ENCODE measurements around the gene SLC5A3.

Gene SLC5A3

DNA sequence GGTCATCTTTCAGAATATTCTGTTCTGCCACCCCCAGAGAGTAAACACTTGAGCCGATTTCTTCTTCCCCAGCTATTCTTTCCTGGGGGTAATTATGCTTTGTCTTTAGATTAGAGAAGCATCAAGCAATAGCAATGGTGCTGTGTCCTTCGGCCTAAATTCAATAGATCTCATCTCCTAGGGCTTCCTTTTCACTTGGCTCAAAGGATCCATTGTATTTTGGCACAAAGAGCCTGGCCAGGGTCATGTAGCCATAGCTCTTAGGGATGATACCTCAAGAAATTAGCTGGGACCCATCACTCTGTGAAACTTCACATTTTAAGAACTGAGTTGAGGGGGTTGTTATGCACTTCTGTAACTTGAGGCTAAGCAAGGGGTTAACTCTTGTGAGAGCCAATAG lies 27.0 kb downstream of the SLC5A3 start:
- no peak for DNase-seq (ENCODE audit: low spot score)

DNA sequence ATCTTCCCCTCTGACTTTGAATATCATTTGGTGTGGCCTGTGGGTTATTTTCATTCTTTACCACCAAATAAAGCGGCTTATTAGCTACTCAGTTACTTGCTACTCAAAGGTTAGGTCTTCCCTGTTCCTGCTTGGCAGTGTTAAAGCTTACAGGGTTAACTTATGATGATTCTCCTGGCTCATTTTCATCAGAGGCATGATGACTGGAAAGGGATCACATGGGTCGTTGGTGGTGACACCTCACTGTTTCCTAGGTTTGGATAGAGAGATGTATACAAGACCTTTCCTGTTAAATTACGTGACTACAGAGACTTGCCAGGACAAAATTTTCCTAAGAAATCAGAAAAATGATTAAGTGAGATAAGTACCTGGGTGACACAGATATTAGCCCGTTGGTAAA lies 27.4 kb downstream of the SLC5A3 start:
- DNase-seq (ENCODE audit: low spot score) = no peak

DNA sequence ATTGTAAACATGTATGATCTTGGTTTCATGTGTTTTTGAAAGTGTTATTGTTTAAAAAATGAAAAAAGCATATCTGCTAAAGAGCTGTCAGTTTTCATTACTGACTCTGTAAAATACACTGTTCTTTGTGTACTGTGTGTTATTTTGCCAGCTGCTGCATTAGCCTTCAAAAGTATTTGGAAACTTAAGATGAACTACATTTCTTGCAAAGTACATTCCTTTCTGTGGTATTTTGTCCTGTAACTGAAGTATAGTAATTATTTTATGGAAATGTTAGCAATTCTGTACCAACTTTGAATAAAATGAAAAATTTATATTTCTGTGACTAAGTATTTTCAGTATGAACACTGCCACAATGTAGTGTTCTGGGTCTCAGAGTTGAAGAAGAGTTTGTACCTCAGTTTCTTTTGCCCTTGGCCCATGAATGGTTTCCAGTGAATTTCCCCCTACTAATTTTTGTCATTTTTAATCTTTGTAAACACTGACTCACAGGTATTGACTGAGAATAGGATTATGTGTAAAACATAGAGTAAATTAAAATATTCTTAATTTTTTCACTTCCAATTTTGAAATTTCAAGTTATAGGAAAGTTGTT lies 32.7 kb downstream of the SLC5A3 start:
- no peak for DNase-seq (ENCODE audit: low spot score)

DNA sequence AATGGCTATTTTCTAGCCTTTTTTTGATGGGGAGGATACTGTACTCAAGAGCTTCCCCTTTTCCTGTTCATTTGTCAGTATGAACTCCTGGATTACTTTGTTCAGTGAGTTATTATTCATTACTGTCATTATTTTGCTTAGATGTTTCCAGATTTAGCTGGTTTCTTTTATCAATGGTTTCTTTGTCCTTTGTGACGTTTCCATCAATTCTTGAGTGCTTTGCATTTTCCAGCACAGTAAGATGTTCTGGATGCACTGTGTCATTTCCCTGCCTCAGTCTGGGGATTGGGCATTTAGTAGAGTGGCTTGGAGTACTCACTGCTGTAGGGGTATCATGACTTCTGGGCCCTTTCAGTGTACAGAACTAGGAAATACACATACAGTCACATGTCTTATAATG lies 34.2 kb downstream of the SLC5A3 start:
- no peak for DNase-seq (ENCODE audit: low spot score)

DNA sequence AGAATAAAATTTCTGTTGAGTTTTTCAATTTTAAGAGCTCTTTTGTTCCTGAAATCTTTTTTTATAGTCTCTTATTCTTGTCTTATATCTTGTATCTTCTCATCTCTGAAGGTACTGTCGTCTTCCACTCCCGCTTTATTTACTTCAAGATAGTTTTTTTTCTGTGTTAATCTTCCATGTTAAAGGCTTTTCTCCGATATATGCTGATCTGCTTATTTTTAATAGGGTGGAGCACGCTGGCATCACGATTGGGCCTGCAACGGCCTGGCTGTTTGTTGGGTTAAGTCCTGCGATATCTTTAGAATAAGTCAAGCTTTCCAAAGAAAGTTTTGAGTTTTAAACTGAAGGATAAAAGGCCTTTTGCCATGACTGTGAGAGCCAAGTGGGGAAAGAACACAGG lies 35.7 kb downstream of the SLC5A3 start:
- no peak for DNase-seq (ENCODE audit: low spot score)

DNA sequence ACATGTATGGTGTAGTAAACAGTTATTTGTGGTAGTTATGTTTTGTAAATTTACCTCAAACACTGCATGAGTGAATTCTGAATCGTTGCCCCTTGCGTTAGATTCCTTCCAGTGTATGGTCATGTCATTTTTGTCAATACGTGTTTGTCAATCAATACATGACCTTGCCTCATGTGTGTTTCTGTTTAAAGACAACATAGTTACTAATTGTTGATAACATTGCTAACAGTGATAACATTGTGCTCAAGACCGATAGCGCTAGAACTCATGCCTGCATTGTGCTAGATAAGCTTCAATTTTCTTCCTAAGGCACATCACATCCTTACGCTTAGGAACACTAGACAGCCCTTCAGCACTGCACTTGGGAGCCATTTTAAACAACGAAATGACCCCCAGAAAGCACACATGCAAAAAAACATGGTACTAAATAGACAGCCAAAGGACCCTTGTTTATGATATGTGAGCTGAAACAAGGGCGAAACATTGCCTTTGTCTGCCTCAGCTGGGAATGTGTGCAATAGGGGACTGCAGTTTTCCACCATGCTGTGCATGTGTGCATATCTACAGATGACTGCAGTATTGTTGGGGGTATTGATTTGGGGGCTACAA lies 37.3 kb downstream of the SLC5A3 start:
- no peak for DNase-seq (ENCODE audit: low spot score)

DNA sequence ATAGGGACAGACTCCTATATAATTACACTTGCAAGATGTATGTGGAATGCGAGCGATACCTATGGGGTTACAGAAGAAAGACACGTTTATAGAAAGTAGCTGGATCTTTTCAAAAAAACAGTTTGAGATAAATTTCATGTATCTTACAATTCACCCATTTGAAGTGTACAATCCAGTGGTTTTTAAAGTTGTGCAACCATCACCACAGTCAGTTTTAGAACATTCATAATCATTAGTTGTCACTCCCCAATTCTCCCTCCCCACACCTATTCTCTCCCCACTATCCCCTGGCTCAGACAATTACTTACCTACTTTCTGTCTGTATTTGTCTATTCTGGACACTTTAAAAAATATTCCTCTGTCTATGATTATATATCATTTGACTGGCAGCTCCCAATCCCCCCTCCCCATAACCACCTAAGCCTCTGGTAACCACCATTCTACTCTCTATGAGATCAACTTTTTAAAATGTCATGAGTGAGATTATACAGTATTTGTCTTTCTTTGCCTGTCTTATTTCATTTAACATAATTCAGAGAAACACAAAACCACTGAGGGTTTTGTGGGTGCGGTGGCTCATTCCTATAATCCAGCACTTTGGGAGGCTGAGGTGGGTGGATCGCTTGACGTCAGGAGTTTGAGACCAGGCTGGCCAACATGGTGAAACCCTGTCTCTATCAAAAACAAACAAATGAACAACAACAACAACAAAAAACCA lies 39.1 kb downstream of the SLC5A3 start:
- no peak for DNase-seq (ENCODE audit: low spot score)

DNA sequence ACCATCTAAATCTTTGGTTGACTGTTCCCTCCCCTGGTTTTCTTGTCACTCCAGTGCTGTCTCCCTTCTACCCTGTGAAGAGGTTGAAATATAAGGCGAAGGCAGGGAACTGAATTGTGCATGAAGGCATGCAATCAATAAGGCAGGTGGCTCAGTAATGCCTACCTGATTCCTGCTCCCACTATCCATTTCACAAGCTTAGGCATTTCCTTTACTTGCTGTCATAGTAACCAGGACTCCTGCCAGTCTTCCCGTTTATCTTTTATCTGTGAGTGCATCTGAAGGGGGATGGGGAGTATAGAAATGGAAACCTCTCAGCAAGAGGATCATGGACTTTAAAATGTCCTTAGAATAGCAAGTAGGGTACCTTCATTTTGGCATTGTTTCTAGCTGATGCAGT lies 40.5 kb downstream of the SLC5A3 start:
- DNase-seq (ENCODE audit: low spot score) = no peak

DNA sequence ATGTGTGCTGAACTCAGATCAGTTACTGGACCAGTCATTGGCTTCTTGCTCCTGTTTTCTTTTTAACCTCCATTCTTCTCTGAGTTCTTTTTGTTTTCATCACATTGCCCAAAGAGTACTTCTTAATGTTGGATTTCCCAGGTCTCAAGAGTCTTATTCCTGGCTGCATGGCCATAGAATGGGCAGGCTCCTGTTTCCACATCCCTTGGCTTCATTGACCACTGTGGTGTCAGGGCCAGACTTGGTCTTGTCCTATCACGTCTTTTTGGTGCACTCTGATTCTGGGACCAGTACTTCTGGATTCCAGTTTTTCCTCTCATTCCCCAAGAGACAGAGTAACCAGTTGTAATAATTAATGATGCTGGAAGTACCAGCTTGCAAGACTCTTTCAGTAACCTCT lies 41.8 kb downstream of the SLC5A3 start:
- no peak for DNase-seq (ENCODE audit: low spot score)

DNA sequence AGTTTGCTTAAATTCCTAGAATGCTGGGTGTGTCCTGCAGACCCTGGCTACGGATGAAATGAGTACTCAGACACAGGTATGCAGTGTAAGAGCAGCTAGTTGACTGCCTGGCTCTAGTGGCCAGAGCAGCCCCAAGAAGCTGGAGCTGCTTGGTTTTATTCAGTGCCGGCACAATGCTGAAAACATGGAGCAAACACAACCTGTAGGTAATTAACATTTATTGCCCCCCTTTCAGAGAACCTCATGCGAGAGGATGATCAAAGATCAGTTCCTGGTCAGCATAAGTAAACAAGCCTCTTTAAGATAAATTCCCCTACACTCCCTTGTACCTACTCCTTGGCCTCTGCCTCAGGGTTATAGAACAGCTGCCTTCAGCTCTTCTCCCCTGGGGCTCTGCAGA lies 43.2 kb downstream of the SLC5A3 start:
- no peak for DNase-seq (ENCODE audit: low spot score)

DNA sequence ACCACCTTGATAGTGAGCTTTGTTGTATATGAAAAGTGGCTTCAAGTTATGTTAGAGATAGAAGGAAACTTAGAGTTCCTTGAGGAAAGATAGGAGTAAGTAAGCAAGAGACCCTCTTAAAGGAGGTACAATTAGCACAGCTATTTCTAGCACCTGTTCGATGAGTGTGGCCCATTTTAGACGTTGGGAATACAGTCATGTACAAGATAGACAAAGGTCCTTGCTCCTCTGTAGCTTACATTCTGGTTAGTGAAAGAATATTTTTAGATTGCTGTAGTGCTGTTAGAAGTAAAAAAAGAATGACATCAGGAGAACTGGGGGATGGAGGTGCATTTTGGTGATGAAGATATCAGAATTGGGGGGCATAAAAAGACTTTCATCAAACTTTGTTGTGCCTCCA lies 47.5 kb downstream of the SLC5A3 start:
- no peak for DNase-seq (ENCODE audit: low spot score)

DNA sequence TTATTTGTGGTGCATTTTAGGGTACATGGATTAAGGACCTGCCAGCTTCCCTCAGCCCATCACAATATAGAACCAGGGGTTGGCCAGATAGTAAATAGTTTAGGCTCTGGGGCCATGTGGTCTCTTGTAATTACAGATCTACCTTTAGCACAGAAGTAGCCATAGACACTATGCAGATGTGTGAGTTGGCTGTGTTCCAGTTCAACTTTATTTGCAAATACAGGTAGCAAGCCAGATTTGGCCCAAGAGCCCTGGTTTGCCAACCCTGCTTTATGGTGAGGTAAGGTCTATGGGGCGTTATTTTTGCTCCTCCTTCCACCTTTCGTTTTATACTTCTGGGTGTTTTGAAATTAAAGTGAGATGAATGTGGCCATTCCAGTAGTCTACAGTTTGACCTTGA lies 48.7 kb downstream of the SLC5A3 start:
- no peak for DNase-seq (ENCODE audit: low spot score)

Measured in cerebellar cortex (tissue), 1 donor.